Transverse colon (tissue), 4 donors: ENCODE data around the gene ACVR1. TPM values are rescaled to one million over a fixed set of nuclear protein-coding genes. Genes with fewer than 3 reads are reported as not detected.

Source experiments
- DNase-seq: peaks from one replicate; pipeline ENCODE4 v3.0.0-alpha.2; 2019
- H3K27ac ChIP-seq, 4 donors: fragments of 200-600 bp; sonication (generic); 2 replicates each; pipeline ENCODE4 v1.5.1; 2016 to 2018; ENCODE audit warnings: inconsistent platforms in 4 of 4
- H3K27me3 ChIP-seq: fragments of 200-600 bp; sonication (generic); 2 replicates; pipeline ENCODE4 v1.5.1; 2017; ENCODE audit warnings: inconsistent platforms
- H3K36me3 ChIP-seq, 4 donors: fragments of 200-600 bp; sonication (generic); 2 replicates each; pipeline ENCODE4 v1.5.1; 2017 to 2019; ENCODE audit warnings: inconsistent platforms in 4 of 4
- H3K4me1 ChIP-seq, 4 donors: fragments of 200-600 bp; sonication (generic); 2 replicates each; pipeline ENCODE4 v1.5.1; 2017 to 2020; ENCODE audit warnings: inconsistent platforms in 4 of 4
- H3K4me3 ChIP-seq, 4 donors: fragments of 200-600 bp; sonication (generic); 1 replicate in 1 of 4; 2 replicates in 3 of 4; pipeline versions ENCODE4 v1.5.1 to v1.6.1; 2017 to 2019; ENCODE audit warnings: inconsistent platforms in 4 of 4
- H3K9me3 ChIP-seq, 2 donors: fragments of 200-600 bp; sonication (generic); 2 replicates each; pipeline ENCODE4 v1.5.1; 2017 to 2019; ENCODE audit warnings: inconsistent platforms in 2 of 2
- CTCF ChIP-seq, 5 experiments: fragments of 200-600 bp in 3 of 5; fragments of 450-650 bp in 2 of 5; sonication (generic) in 3 of 5; IDR thresholded peaks; 1 replicate in 2 of 5; 2 replicates in 3 of 5; pipeline ENCODE4 v1.5.1; 2016 to 2017; ENCODE audit warnings: antibody characterized with exemption in 5 of 5, inconsistent platforms in 3 of 5, mild to moderate bottlenecking in 2 of 5, moderate library complexity in 1 of 5
- EP300 ChIP-seq: sonication (generic); formaldehyde crosslinking; IDR thresholded peaks from one replicate; pipeline ENCODE4 v1.6.1; 2017; ENCODE audit warnings: antibody characterized with exemption, low read depth
- POLR2A ChIP-seq: fragments of 450-650 bp; IDR thresholded peaks from one replicate; pipeline ENCODE4 v1.6.1; 2016; ENCODE audit warnings: antibody characterized with exemption, mild to moderate bottlenecking, moderate library complexity
- POLR2AphosphoS5 ChIP-seq, 3 donors: sonication (generic); formaldehyde crosslinking; IDR thresholded peaks; one replicate each; pipeline ENCODE4 v1.6.1; 2016; ENCODE audit warnings: antibody characterized with exemption in 3 of 3
- WGBS, 2 donors: methylation state at CpG; one replicate each; pipeline ENCODE4 v1.1.5; 2018; ENCODE audit warnings: low coverage in 1 of 2; 5-methylcytosine and 5-hydroxymethylcytosine counted together
- in situ Hi-C, 4 donors: fragments of 200-750 bp; cut with MboI; loops; one replicate each; pipeline versions ENCODE4 v1.15.0 to v1.15.1; 2017; ENCODE audit warnings: low sequenced_read_pairs in 3 of 4, low pct_ligation_motif_present in 1 of 4, low pct_unique_long_range_greater_than_20kb in 1 of 4
- intact Hi-C: fragments of 100-400 bp; cut with DNase I; formaldehyde crosslinking; loops from one replicate; pipeline ENCODE4 v1.15.1; 2023; ENCODE audit warnings: low total_unique reads
- total RNA-seq, 4 donors: library from RNA; depleted of rRNA; stranded (reverse); fragments of >200 nt; gene quantifications; one replicate each; pipeline ENCODE4 v1.1.0, GENCODE V29; 2016

Gene ACVR1
- total RNA-seq, 4 donors from 2014 or later, result 4.5 to 16.5 (median 11.8) TPM

- intact Hi-C loops (no loop called here), in situ Hi-C loops (no loop called here)
- no peak for TF ChIP-seq POLR2A
- TF ChIP-seq EP300, result no peak
- no peak for TF ChIP-seq POLR2AphosphoS5 (IDR thresholded peaks at IDR 0.05)
- peak in 4 of 5 experiments; percentile 20 to 25 (median 22) for TF ChIP-seq CTCF (IDR thresholded peaks at IDR 0.05)
- no peak for DNase-seq
- Histone ChIP-seq H3K4me3 (no peak overlapping the region), H3K36me3 (no peaks in the 10 kb centered on the region), H3K27ac (no peak overlapping the region), H3K27me3 (no peaks in the 10 kb centered on the region), H3K4me1 (peaks cover 10 to 27% (median 16%) of the 10 kb centered on the region in 4 donors), H3K9me3 (no peaks in the 10 kb centered on the region)
Measured at GRCh38 chr2:157793053-157793612, 83.0 kb downstream of the ACVR1 start.

- 69 to 93% methylated on average over 3 of the region's 3 CpGs for WGBS, 2 donors
- peak overlapping the region in 1 of 4 donors; percentile 20 for H3K27ac ChIP-seq
- H3K4me1 ChIP-seq, result peaks cover 10 to 30% (median 16%) of the 10 kb centered on the region in 4 donors
- H3K4me3 ChIP-seq, result no peak overlapping the region
- H3K36me3 ChIP-seq, result no peaks in the 10 kb centered on the region
- no peaks in the 10 kb centered on the region for H3K27me3 ChIP-seq
- no peaks in the 10 kb centered on the region for H3K9me3 ChIP-seq
- in situ Hi-C loops, result no loop called here
- DNase-seq, result no peak
- intact Hi-C loops, result no loop called here
- no peak for TF ChIP-seq EP300
- TF ChIP-seq CTCF (IDR thresholded peaks at IDR 0.05), result no peak
- no peak for TF ChIP-seq POLR2A
- peak in 1 of 3 donors; percentile 7 for TF ChIP-seq POLR2AphosphoS5 (IDR thresholded peaks at IDR 0.05)
Measured at GRCh38 chr2:157792335-157793052, 83.6 kb downstream of the ACVR1 start.

- no peak for DNase-seq
- WGBS, 2 donors, result 94 to 98% methylated on average over 3 to 5 of the region's 5 CpGs
- intact Hi-C loops (no loop called here), in situ Hi-C loops (no loop called here)
- Histone ChIP-seq H3K36me3 (no peaks in the 10 kb centered on the region), H3K27me3 (no peaks in the 10 kb centered on the region), H3K27ac (peak overlapping the region in 3 of 4 donors; percentile 45 to 66 (median 62)), H3K4me1 (peaks cover 14 to 46% (median 22%) of the 10 kb centered on the region in 4 donors), H3K9me3 (no peaks in the 10 kb centered on the region), H3K4me3 (no peak overlapping the region)
- TF ChIP-seq POLR2AphosphoS5 (IDR thresholded peaks at IDR 0.05), result no peak
- TF ChIP-seq POLR2A, result no peak
- TF ChIP-seq EP300, result no peak
- TF ChIP-seq CTCF (IDR thresholded peaks at IDR 0.05), result no peak
Measured at GRCh38 chr2:157790780-157791179, 85.3 kb downstream of the ACVR1 start.

- peak; percentile 70 for DNase-seq
Measured at GRCh38 chr2:157789933-157790511, 86.1 kb downstream of the ACVR1 start.

More at GRCh38 chr2:157789933-157790511, 86.1 kb downstream of the ACVR1 start:
- Histone ChIP-seq H3K27me3 (no peaks in the 10 kb centered on the region), H3K4me1 (peaks cover 19 to 53% (median 30%) of the 10 kb centered on the region in 4 donors), H3K36me3 (no peaks in the 10 kb centered on the region), H3K4me3 (no peak overlapping the region), H3K27ac (peak overlapping the region; percentile 33 to 66 (median 54)), H3K9me3 (no peaks in the 10 kb centered on the region)
- 28 to 29% methylated on average over 1 to 4 of the region's 4 CpGs for WGBS, 2 donors
- TF ChIP-seq POLR2A (no peak), CTCF (IDR thresholded peaks at IDR 0.05) (no peak), EP300 (no peak), POLR2AphosphoS5 (IDR thresholded peaks at IDR 0.05) (no peak)
- intact Hi-C loops, result loop anchor here (1.0 kb wide), 1 partner anchor 86 kb away; the partner anchor contains the start of gene ACVR1
- in situ Hi-C loops, result loop anchor here in 1 of 4 donors (10.0 kb wide), 1 partner anchor 85 kb away; the partner anchor contains the start of gene ACVR1
